Measurements from ENCODE around the gene DAZAP1.

DAZAP1 gene

DNA sequence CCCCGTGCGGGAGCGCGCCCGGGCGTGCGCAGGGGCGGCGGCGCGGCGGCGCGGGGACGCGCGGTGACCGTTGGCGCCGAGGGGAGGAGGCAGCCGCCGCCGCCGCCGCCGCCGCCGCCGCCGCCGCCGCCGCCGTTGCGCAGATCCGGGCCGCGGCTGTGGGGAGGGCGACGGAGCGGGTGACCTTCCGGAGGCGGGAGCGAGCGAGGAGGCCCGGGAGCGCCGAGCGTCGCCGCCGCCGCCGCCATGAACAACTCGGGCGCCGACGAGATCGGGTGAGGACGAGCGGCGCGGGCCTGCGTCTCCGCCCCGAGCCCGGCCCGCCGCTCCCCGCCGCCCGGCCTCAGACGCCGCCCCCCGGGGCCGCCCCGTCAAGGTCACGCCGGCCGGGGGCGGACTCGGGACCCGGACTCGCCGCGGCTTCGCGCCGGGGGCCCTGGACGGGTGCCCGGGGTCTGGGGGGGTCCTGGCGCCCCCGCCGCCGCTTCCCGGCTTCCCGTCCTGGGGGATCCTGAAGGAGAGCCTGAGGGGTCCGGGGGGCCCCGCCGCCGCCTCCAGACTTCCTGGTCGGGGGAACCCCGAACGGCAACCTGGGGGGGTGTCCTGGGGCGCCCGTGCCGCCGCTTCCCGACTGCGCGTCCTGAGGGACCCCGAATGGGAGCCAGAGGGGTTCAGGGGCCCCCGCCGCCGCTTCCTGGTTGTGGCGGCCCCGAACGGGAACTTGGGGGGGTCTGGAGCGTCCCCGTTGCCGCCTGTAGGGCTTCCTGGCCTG is at the start of gene DAZAP1:
Gene DAZAP1 (plus strand): TSS at position 59 of the 772 bp plus-strand sequence. CDS start 188 bp downstream, at position 247.
- FAIRE-seq (no peak), DNase-seq (ENCODE audit: low spot score) (peak; percentile 43)

DNA sequence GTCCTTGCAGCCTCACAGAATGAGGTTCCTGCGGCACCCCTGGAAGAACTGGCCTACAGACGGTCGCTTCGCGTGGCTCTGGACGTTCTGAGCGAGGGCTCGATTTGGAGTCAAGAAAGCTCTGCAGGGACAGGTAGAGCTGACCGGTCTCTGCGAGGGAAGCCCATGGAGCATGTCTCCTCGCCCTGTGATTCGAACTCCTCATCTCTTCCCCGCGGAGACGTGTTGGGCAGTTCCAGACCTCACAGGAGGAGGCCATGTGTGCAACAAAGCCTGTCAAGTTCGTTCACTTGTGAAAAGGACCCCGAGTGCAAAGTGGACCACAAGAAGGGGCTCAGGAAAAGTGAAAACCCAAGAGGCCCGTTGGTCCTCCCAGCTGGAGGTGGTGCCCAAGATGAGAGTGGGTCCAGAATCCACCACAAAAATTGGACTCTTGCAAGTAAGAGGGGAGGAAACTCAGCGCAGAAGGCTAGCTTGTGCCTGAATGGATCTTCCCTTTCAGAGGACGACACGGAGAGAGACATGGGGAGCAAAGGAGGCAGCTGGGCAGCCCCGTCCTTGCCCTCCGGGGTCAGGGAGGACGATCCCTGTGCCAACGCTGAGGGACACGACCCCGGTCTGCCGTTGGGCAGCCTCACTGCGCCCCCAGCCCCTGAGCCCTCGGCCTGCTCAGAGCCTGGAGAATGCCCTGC is 47.1 kb upstream of the DAZAP1 start:
- FAIRE-seq: no peak
- DNase-seq (ENCODE audit: low spot score): no peak

DNA sequence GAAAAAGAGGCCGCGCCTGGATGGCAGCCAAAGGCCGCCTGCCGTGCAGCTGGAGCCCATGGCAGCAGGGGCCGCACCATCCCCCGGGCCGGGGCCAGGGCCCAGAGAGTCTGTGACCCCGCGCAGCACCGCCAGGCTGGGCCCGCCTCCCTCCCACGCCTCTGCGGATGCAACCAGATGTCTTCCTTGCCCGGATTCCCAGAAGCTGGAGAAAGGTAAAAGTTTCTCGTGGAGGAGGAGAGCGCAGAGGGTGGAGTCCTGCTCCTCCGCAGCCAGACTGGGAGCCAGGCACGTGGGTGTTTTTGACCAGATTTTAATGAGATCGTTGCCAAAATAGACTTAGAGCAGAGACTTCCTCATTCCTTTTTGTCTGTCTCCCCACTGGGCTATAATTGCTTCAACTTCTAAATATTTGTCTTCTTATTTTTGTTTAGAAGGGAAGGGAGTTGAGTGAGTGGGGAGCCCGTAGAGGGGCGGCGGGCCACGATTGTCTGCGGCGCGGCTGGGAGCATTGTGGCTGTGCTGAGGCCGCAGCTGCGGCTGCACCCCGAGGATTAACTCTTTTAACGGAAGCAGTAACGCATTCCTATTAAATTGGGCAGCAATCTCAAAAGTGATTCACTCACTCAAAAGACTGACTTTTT is 46.4 kb upstream of the DAZAP1 start:
- DNase-seq (ENCODE audit: low spot score) (peak; percentile 62), FAIRE-seq (no peak)

DNA sequence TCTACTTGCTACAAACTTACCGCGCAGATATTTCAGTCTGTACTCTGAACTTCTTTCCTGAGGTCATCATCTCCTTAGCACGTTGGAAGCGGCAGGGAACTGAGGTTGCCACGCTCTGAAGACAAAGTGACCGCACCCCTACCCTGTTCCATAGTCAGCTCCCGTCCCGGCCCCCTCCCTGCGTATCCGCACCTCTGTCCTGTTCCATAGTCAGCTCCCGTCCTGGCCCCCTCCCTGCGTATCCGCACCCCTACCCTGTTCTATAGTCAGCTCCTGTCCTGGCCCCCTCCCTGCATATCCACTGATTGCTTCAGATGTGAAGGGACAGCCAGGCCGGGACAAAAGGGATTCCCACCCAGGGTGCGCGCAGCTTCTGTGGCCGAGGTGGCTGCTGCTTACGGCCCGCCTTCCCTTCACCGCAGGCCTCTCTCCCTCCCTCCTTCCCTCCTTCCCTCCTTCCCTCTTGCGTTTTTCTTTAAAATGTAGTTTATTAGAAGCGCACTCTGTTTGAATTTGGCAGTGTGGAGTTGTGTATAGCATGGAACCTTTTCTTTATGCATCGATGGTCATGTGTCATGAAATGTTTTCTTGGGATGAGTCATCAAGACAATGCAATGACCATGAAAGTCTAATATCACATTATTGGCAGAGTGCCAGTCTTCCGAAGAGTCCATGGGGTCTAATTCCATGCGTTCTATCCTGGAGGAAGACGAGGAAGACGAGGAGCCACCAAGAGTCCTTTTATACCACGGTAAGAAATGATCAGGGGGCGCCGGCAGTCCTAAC is 45.6 kb upstream of the DAZAP1 start:
- DNase-seq (ENCODE audit: low spot score) (no peak), FAIRE-seq (no peak)

DNA sequence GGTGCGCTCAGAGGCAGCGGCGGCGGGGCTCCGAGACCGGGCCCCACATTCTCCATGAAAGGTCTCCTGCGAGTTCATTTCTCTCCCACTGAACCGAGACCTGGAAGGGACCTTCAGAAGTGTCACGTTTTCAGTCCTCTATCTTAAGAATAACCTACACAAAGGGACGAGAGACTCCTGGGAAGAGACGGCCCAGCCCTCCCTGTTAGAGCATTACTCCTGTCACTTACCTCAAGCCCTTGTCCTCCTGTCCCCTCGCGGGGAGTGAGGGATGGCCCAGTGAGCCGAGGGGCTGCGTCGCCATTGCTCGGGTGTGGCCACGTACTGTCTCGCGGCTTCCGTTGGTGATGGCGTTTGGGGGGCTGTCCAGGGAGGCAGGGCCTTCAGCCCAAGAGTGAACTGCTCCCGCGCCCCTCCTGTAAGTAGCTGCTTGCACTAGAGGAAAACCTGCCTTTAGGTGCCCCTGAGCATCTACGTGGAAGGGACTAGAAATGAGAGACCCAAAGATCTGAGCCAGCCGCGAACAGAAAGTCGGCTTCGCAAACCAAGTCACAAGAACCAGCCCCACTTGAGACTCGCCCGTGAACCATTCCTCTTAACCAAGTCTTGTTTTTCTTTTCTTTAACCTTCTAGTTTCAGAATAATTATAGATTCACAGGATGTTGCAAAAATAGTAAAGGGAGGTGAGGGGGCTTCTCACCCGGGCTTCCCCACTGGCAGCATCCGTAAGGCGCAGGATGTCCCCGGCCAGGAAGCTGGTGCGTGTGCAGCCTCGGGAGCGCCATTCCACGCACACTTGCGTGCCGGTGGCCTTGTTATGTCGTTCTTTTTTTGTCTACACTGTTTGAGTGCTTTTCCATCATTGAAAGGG is 44.8 kb upstream of the DAZAP1 start:
- FAIRE-seq (no peak), DNase-seq (ENCODE audit: low spot score) (no peak)

DNA sequence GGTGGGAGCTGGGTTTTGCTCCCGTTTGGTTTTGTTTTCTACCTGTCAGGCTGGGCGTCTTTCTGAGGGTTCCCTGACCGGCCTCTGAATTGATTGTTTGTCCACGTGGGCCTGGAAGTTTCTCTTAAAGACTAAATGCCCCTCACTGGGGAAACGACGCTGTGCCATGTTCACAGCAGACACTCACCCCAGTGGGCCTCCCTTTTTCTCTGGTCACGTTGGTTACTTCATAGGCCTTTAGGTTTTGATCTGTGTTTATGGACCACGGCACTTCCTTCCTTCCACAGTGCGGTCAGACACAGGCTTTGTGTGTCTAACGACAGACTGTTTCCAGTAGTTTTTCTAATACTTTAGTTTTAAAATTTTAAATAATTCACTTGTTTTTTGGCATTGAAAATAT is 43.8 kb upstream of the DAZAP1 start:
- no peak for DNase-seq (ENCODE audit: low spot score)
- FAIRE-seq: no peak

DNA sequence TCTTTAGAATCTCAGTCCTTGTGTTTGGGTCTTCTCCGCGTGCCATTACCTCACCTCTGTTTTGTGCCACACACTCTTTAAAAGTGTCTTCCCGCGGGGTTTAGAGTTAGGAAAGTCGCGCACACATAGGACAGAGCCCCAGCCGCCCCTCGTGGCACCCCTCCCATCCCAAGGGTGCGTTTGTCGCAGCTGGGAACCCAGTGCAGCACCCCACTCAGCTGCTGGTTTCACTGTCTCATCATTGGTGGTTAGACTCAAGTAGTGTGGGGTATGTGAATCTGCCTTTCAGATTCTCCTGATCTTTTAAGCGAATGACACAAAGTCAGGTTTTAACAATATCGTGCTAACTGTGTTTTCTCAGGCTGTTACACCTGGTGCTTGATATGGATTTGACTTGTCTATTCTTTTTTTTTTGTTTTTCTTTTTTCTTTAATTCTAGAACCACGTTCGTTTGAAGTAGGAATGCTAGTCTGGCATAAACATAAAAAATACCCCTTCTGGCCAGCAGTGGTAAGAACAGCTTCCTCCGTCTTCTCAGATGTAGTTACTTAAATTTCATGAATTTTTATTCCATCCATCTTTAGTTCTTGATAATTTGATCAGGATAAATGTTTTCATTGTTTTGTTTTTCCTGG is 43.2 kb upstream of the DAZAP1 start:
- DNase-seq (ENCODE audit: low spot score) (no peak), FAIRE-seq (no peak)

DNA sequence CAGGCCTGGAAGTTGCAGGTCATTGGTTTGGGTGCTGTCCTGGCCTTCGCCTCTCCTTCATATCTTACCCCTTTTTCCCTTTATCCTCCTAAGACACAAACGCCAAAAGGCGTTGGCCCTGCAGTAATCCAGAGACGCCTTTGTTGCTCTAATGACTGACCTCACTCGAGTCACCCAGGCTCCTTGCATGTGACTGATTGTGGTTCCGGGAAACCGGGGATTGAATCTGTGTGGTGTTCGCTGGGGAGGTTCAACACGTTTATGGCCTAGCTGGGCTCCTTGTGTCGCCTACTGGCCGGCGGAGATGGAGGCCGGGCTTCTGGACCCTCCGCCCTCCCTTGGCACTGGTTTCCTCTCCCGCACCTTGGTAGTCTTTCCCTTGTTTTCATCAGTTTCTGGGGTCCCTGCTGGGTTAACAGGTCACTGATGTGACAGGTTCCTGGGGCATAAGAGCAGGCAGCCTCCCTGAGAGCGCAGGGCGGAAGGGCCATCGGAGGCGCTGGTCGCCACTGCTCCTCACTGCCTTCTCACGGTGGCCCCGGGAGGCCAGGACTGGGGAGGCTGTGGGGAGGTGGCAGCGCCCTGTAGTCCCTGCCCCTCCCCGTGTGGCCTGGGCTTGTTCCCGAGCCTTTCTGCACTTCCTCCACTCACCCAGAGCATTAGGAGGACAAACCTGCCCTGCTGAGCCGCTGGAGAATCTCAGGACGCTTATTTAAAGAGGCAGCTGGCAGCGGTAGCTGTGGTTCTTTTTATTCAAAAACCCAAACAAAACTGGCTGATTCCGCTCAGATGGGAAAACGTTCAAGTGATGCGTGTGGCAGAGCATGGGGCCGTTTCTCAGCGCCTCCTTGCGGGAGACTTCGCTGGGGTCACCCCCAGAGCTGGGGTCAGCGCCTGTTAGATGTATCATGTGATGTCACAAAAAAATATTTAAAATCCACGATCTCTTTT is 41.8 kb upstream of the DAZAP1 start:
- DNase-seq (ENCODE audit: low spot score) (no peak), FAIRE-seq (no peak)

DNA sequence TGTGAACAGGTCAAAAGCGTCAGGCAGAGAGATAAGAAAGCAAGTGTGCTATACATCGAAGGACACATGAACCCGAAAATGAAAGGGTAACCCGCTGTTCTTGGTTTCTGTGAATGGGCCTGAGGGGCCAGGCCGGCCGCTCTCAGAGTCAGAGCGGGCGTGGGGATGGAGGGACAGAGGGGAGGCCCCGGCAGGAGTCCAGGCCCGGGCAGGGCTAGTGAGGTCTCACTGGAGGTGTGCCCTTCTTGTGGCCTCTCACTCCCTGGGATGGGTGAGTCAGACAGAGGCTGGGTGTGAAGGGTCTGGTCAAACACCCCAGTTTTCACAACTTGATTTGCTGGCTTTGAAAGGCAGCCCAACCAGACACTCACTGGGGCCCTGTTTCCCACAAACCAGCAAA is 41.1 kb upstream of the DAZAP1 start:
- FAIRE-seq (no peak), DNase-seq (ENCODE audit: low spot score) (no peak)

DNA sequence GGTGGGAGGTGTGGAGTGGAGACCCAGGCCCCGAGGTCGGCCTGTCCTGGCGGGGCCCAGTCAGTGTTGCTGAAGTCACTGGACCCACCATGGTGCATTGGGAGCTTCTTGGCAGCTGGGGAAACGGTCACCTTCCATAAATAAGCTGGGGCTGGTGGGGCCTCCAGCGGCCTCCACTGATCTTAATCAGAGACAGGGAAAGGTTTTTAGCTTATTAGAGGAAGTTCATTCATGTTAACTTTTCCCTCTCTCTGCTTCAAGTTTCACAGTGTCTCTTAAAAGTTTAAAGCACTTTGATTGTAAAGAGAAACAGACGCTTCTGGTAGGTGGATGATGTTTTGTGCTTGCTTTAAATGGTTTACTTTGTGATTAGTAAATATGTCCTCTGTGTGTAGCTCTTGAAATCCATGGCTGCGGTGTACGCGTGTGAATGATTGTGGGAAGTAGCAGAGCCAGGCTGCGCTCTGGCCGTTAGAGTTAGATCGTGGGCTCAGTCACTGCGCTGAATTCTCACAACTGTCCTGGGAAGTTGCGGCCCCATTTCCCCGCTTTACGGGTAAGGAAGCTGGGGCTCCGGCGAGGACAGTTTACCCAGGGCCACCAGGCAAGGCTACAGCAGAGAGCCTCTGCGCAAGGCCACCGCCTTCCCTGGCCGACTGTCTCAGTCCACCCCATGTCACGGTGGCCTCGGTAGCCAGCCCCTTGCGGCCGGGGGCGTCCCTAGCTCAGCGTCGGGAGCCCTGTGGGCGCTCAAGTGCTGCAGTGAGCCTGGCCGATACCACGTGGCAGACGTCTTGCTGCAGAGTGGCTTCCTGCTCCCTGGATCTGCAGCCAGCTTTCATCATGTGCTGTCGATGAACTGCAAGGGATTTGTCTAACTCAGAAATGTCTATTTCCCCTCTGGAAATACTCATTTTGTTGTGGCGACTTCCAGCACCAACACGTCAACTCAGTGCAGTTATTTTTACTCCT is 40.2 kb upstream of the DAZAP1 start:
- no peak for DNase-seq (ENCODE audit: low spot score)
- no peak for FAIRE-seq

DNA sequence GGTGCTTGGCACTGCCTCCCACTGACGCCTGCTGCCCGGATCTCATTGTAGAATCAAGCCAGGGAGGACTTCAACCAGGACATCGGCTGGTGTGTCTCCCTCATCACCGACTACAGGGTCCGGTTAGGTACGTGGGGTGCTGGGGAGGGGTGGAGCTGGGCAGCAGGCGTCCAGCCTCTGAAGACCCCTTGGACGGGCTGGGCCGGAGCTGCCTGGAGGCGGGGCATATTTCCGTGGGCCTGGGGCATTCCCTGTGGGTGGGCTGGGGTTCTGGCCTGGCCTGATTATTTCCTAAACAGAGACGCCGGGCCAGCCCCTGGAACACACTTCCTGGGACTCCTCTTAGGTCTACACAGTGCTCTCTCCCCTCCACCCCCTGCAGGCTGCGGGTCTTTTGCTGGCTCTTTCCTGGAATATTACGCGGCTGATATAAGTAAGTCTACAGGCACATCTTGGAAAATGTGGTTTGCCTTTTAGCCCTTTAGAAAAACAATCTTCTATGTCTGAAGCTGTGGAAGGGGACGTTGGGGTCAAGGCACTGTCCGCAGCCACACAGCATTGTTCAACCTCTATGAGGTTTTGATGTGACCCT is 38.1 kb upstream of the DAZAP1 start:
- FAIRE-seq (no peak), DNase-seq (ENCODE audit: low spot score) (no peak)

DNA sequence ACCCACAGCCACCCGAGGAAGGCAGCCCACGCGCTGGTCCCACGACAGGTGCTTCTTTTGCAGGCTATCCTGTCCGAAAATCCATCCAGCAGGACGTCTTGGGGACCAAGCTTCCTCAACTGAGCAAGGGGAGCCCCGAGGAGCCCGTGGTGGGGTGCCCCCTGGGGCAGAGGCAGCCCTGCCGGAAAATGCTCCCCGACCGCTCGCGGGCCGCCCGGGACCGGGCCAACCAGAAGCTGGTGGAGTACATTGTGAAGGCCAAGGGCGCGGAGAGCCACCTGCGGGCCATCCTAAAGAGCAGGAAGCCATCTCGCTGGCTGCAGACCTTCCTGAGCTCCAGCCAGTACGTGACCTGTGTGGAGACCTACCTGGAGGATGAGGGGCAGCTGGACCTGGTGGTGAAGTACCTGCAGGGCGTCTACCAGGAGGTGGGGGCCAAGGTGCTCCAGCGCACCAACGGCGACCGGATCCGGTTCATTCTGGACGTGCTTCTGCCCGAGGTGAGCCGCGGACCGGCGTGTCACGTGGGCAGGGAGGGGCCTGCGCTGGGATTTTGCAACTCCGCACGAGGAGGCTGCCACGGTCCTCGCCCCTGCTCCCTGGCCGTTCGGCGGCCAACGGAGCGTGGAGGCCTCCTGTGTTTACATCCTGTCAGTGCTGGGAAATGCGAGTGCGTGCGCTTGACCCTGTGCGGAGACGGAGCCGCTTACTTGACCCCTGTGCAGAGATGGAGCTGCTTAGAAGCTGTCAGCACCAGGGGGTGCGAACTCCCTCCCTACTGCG is 36.6 kb upstream of the DAZAP1 start:
- DNase-seq (ENCODE audit: low spot score) (no peak), FAIRE-seq (no peak)

DNA sequence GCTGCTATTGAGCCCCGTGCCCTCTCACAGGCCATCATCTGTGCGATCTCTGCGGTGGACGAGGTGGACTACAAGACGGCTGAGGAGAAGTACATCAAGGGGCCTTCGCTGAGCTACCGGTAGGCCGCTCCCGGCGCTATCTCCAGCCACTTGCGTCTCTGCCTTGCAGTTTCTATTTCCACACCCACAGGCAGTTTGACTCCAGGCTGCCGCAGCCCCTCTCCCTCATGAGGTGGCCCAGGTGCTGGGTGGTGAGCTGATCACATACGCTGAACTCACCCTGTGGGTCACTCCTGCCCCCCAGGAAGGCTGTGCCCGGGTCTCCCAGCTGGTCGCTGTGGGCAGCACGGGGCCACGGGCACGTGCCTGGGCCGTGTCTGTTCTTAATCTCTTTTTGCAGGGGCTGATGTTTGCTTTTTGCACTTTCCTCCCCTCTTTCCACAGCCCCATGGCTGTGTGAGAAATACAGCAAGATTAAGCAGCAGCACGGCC is 34.3 kb upstream of the DAZAP1 start:
- no peak for FAIRE-seq
- DNase-seq (ENCODE audit: low spot score): no peak

DNA sequence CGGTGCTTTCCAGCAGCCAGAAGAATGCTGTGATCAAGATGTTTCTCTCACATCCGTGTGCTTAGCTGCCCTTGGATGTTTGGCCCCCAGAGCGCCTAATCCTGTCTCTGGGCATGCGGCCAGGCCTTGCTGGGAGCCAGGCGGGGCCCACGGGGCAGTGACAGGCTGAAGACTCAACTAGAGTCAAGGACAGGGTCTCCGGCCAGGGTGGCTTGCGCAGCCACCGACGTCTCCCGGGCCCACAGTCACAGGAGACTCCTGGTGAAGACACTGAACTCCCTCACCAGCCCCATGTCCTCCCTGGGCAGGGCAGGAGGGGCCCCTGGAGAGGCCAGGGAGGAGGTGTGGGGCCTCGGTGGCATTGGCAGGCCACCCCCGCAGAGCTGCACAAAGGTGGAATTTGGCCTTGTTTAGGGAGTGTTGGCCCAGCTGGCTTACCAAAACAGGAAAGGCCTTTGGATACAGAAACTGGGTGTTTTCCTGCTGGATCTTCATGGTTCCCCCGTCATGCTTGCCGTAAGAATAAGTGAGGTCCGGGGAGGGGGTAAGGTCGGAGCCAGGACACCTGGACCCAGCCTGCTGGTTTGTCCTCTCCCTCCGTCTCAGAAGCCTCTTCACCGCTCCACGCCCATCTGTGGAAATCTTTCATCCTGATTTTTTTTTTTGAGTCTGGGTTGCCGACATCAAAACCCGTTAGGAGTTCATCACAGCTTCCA is 33.7 kb upstream of the DAZAP1 start:
- FAIRE-seq: no peak
- no peak for DNase-seq (ENCODE audit: low spot score)

DNA sequence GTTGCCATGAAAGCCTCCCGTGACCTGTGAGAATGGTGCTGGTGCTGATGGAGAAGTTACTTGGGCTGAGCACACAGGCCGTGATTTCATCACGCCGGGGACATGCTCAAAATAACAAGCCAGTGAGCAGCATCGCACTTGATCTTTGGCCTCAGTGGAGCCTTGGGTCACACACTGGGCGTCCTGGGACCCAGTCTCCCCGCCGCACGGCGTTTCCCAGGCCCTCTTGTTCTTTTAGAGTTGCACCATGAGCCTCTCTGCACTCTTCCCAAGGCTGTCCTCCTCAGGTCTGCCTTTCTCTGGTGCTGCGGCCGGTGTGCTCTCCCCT is 33.2 kb upstream of the DAZAP1 start:
- DNase-seq (ENCODE audit: low spot score) (no peak), FAIRE-seq (no peak)

DNA sequence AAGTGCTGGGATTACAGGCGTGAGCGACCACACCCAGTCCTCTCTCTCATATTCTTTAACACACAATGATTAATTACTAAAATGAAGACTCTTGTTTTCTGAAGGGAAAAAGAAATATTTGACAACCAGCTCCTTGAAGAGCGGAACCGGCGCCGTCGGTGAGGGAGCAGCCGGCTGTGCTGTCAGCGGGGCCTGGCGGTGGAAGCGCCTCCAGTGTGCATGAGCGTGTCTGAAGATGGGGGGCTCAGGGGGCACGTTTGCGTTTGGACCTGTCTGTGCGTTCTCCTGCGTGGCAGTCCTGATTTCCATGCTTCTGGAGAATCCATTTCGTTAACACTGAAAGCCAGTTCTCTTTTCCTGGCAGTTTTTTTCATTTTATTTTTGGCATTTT is 31.0 kb upstream of the DAZAP1 start:
- DNase-seq (ENCODE audit: low spot score) (no peak), FAIRE-seq (no peak)

Data from urothelium cell line (cell line).